Neuronal stem cell (in vitro differentiated cells): Measurements from ENCODE around the gene ABCC4.
A peak's percentile ranks its signal among the peaks of the same experiment; 100 is the strongest.

Experiments
- DNase-seq: peaks from one replicate; pipeline ENCODE4 v3.0.0-alpha.2; 2013; ENCODE audit warnings: low spot score
- H2AFZ ChIP-seq: one replicate; pipeline ENCODE4 v1.6.1; 2013; ENCODE audit warnings: mild to moderate bottlenecking, low read length, inconsistent platforms
- H2AK5ac ChIP-seq: 2 replicates; pipeline ENCODE4 v1.6.1; 2013; ENCODE audit warnings: low read depth, mild to moderate bottlenecking, inconsistent platforms, low read length, moderate library complexity, mixed read lengths
- H2BK120ac ChIP-seq: 2 replicates; pipeline ENCODE4 v1.6.1; 2013; ENCODE audit warnings: low read depth, mild to moderate bottlenecking, inconsistent platforms, low read length, moderate library complexity, mixed read lengths
- H2BK12ac ChIP-seq: one replicate; pipeline ENCODE4 v1.6.1; 2013; ENCODE audit warnings: low read length, inconsistent platforms
- H2BK15ac ChIP-seq: 2 replicates; pipeline ENCODE4 v1.6.1; 2013; ENCODE audit warnings: mild to moderate bottlenecking, low read length, inconsistent platforms, mixed read lengths
- H2BK5ac ChIP-seq: one replicate; pipeline ENCODE4 v1.6.1; 2013; ENCODE audit warnings: inconsistent platforms, mild to moderate bottlenecking, low read length, moderate library complexity
- H3K14ac ChIP-seq: one replicate; pipeline ENCODE4 v1.6.1; 2013; ENCODE audit warnings: low read length, inconsistent platforms
- H3K18ac ChIP-seq: 2 replicates; pipeline ENCODE4 v1.6.1; 2013; ENCODE audit warnings: low read length, inconsistent platforms
- H3K23ac ChIP-seq: 2 replicates; pipeline ENCODE4 v1.6.1; 2013; ENCODE audit warnings: low read depth, mild to moderate bottlenecking, mixed read lengths, low read length, inconsistent platforms; ENCODE audit not compliant: poor library complexity
- H3K27ac ChIP-seq: replicated peaks from 3 replicates; pipeline ENCODE4 v1.5.1; 2013; ENCODE audit warnings: low read length, inconsistent platforms
- H3K27me3 ChIP-seq, 3 experiments: 2 replicates each; pipeline ENCODE4 v1.6.1; 2013; ENCODE audit warnings: low read length in 3 of 3, mild to moderate bottlenecking in 2 of 3, inconsistent platforms in 1 of 3, low read depth in 1 of 3, mixed read lengths in 1 of 3, moderate library complexity in 1 of 3; ENCODE audit not compliant: control insufficient read depth in 3 of 3, insufficient read depth in 3 of 3
- H3K36me3 ChIP-seq, 2 donors: replicated peaks in 1 of 2; 2 replicates each; pipeline ENCODE4 v1.6.1; 2013; ENCODE audit warnings: low read length in 2 of 2; ENCODE audit not compliant: control insufficient read depth in 2 of 2, insufficient read depth in 2 of 2
- H3K4ac ChIP-seq: 2 replicates; pipeline ENCODE4 v1.6.1; 2013; ENCODE audit warnings: inconsistent platforms, mild to moderate bottlenecking, low read length, moderate library complexity
- H3K4me1 ChIP-seq, 2 donors: 1 replicate in 1 of 2; 2 replicates in 1 of 2; pipeline ENCODE4 v1.6.1; 2013; ENCODE audit warnings: low read length in 2 of 2, low read depth in 1 of 2; ENCODE audit not compliant: control insufficient read depth in 2 of 2, insufficient read depth in 1 of 2
- H3K4me2 ChIP-seq: one replicate; pipeline ENCODE4 v1.6.1; 2013; ENCODE audit warnings: mild to moderate bottlenecking, low read length, inconsistent platforms; ENCODE audit not compliant: insufficient read depth, poor library complexity, severe bottlenecking
- H3K4me3 ChIP-seq, 2 donors: 2 replicates each; pipeline ENCODE4 v1.5.1; 2013; ENCODE audit warnings: low read length in 2 of 2, mild to moderate bottlenecking in 2 of 2, inconsistent platforms in 1 of 2, moderate library complexity in 1 of 2
- H3K79me1 ChIP-seq: one replicate; pipeline ENCODE4 v1.6.1; 2013; ENCODE audit warnings: low read depth, mild to moderate bottlenecking, inconsistent platforms, low read length, moderate library complexity
- H3K9ac ChIP-seq: one replicate; pipeline ENCODE4 v1.6.1; 2013; ENCODE audit warnings: mild to moderate bottlenecking, low read depth, low read length, inconsistent platforms; ENCODE audit not compliant: poor library complexity
- H3K9me3 ChIP-seq, 2 donors: replicated peaks in 1 of 2; 2 replicates each; pipeline versions ENCODE3 to v1.6.1; 2013; ENCODE audit warnings: low read length in 2 of 2, mild to moderate bottlenecking in 2 of 2, inconsistent platforms in 1 of 2, low read depth in 1 of 2, mixed read lengths in 1 of 2, moderate library complexity in 1 of 2; ENCODE audit not compliant: control insufficient read depth in 2 of 2, insufficient read depth in 1 of 2
- H4K8ac ChIP-seq: one replicate; pipeline ENCODE4 v1.6.1; 2013; ENCODE audit warnings: low read depth, mild to moderate bottlenecking, inconsistent platforms, low read length, moderate library complexity
- H4K91ac ChIP-seq: one replicate; pipeline ENCODE4 v1.6.1; 2013; ENCODE audit warnings: low read length, low read depth, mild to moderate bottlenecking, inconsistent platforms; ENCODE audit not compliant: poor library complexity
- WGBS, 2 donors: extraction: QIAGEN DNeasy Blood & Tissue Kit; methylation state at CpG; one replicate each; pipeline ENCODE4 v1.1.7; 2013; ENCODE audit warnings: missing lambda C conversion rate in 2 of 2, mixed read lengths in 1 of 2; ENCODE audit not compliant: insufficient read length in 2 of 2, insufficient replicate concordance in 1 of 2; ENCODE audit errors: extremely low coverage in 2 of 2; 5-methylcytosine and 5-hydroxymethylcytosine counted together

ABCC4 gene

GRCh38 chr13:95098916-95099315, 202.3 kb downstream of the ABCC4 start:
- H3K36me3 ChIP-seq: no peaks in the 10 kb centered on the region
- no peak overlapping the region for H3K4me3 ChIP-seq
- peak overlapping the region; percentile 44 for H3K27ac ChIP-seq
- H3K9ac ChIP-seq: no peak overlapping the region
- H3K79me1 ChIP-seq: no peaks in the 10 kb centered on the region
- peaks cover 0 to 24% of the 10 kb centered on the region in 2 donors for H3K9me3 ChIP-seq
- no peak overlapping the region for H2BK12ac ChIP-seq
- no peak overlapping the region for H4K8ac ChIP-seq
- H3K4me2 ChIP-seq: no peak overlapping the region
- H2AK5ac ChIP-seq: no peak overlapping the region
- no peaks in the 10 kb centered on the region for H3K27me3 ChIP-seq
- no peak overlapping the region for H3K18ac ChIP-seq
- H3K14ac ChIP-seq: no peak overlapping the region
- H4K91ac ChIP-seq: no peak overlapping the region
- no peak overlapping the region for H3K23ac ChIP-seq
- H3K4ac ChIP-seq: no peak overlapping the region
- no peak overlapping the region for H2BK5ac ChIP-seq
- no peak overlapping the region for H2AFZ ChIP-seq
- no peak overlapping the region for H2BK15ac ChIP-seq
- no CpG with 5 or more reads among the region's 2 CpGs for WGBS, 2 donors
- no peak overlapping the region for H2BK120ac ChIP-seq
- DNase-seq: no peak
- H3K4me1 ChIP-seq: peaks cover 18 to 33% of the 10 kb centered on the region in 2 donors

DNA sequence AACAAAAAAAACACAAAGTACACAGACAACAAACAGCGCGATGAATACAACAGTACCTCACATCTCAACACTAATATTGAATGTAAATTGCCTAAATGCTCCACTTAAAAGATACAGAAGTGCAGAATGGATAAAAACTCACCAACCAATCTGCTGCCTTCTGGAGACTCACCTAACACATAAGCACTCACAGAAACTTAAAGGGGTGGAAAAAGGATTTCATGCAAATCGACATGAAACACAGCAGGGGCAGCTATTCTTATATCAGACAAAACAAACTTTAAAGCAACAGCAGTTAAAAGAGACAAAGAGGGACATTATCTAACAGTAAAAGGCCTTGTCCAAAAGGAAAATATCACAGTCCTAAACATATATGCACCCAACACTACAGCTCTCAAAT, 209.5 kb downstream of the ABCC4 start:
- H2BK5ac ChIP-seq: no peak overlapping the region
- no peak for DNase-seq
- H3K79me1 ChIP-seq: no peaks in the 10 kb centered on the region
- H2BK12ac ChIP-seq: no peak overlapping the region
- H2AFZ ChIP-seq: no peak overlapping the region
- peaks cover 5 to 36% of the 10 kb centered on the region in 2 donors for H3K9me3 ChIP-seq
- H2BK15ac ChIP-seq: no peak overlapping the region
- no peak overlapping the region for H3K9ac ChIP-seq
- no peak overlapping the region for H3K4ac ChIP-seq
- no peak overlapping the region for H3K14ac ChIP-seq
- H3K4me3 ChIP-seq: no peak overlapping the region
- H3K27me3 ChIP-seq: no peaks in the 10 kb centered on the region
- no peaks in the 10 kb centered on the region for H3K36me3 ChIP-seq
- H2AK5ac ChIP-seq: no peak overlapping the region
- no peak overlapping the region for H4K91ac ChIP-seq
- no peak overlapping the region for H4K8ac ChIP-seq
- H3K18ac ChIP-seq: no peak overlapping the region
- no CpG with 5 or more reads among the region's 3 CpGs for WGBS, 2 donors
- H3K23ac ChIP-seq: no peak overlapping the region
- no peaks in the 10 kb centered on the region for H3K4me1 ChIP-seq
- no peak overlapping the region for H3K27ac ChIP-seq
- no peak overlapping the region for H2BK120ac ChIP-seq
- no peak overlapping the region for H3K4me2 ChIP-seq

- Histone ChIP-seq H3K4ac (no peak overlapping the region), H2BK12ac (no peak overlapping the region), H3K27ac (no peak overlapping the region), H2BK15ac (no peak overlapping the region), H3K23ac (no peak overlapping the region), H2BK5ac (no peak overlapping the region), H3K4me3 (no peak overlapping the region), H2BK120ac (no peak overlapping the region), H3K4me1 (no peaks in the 10 kb centered on the region), H3K36me3 (no peaks in the 10 kb centered on the region), H3K9me3 (peaks cover 5 to 30% of the 10 kb centered on the region in 2 donors), H4K8ac (no peak overlapping the region), H2AFZ (no peak overlapping the region), H3K79me1 (no peaks in the 10 kb centered on the region), H3K9ac (no peak overlapping the region), H3K4me2 (no peak overlapping the region), H3K14ac (no peak overlapping the region), H3K27me3 (no peaks in the 10 kb centered on the region), H2AK5ac (no peak overlapping the region), H3K18ac (no peak overlapping the region), H4K91ac (no peak overlapping the region)
- DNase-seq: no peak
- no CpG with 5 or more reads among the region's 3 CpGs for WGBS, 2 donors
Measured at GRCh38 chr13:95087746-95088305, 213.4 kb downstream of the ABCC4 start.

- Histone ChIP-seq H2AK5ac (no peak overlapping the region), H4K91ac (no peak overlapping the region), H3K23ac (no peak overlapping the region), H2BK15ac (no peak overlapping the region), H2AFZ (no peak overlapping the region), H2BK120ac (no peak overlapping the region), H3K4me2 (no peak overlapping the region), H4K8ac (no peak overlapping the region), H2BK12ac (no peak overlapping the region), H3K79me1 (no peaks in the 10 kb centered on the region), H3K9ac (no peak overlapping the region), H3K4me3 (no peak overlapping the region), H3K36me3 (no peaks in the 10 kb centered on the region), H3K4ac (no peak overlapping the region), H3K27ac (no peak overlapping the region), H2BK5ac (no peak overlapping the region), H3K4me1 (no peaks in the 10 kb centered on the region), H3K14ac (no peak overlapping the region), H3K27me3 (no peaks in the 10 kb centered on the region), H3K9me3 (peaks cover 5 to 22% of the 10 kb centered on the region in 2 donors), H3K18ac (no peak overlapping the region)
- WGBS, 2 donors: no CpG with 5 or more reads among the region's 2 CpGs
- DNase-seq: no peak
Measured at GRCh38 chr13:95086761-95087160, 214.5 kb downstream of the ABCC4 start.
